ENCODE results near the gene IMMT.

IMMT gene

GRCh38 chr2:86140969-86141392 lies 54.3 kb downstream of the IMMT start:
- TF ChIP-seq, protein P1, sequence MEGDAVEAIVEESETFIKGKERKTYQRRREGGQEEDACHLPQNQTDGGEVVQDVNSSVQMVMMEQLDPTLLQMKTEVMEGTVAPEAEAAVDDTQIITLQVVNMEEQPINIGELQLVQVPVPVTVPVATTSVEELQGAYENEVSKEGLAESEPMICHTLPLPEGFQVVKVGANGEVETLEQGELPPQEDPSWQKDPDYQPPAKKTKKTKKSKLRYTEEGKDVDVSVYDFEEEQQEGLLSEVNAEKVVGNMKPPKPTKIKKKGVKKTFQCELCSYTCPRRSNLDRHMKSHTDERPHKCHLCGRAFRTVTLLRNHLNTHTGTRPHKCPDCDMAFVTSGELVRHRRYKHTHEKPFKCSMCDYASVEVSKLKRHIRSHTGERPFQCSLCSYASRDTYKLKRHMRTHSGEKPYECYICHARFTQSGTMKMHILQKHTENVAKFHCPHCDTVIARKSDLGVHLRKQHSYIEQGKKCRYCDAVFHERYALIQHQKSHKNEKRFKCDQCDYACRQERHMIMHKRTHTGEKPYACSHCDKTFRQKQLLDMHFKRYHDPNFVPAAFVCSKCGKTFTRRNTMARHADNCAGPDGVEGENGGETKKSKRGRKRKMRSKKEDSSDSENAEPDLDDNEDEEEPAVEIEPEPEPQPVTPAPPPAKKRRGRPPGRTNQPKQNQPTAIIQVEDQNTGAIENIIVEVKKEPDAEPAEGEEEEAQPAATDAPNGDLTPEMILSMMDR (IDR thresholded peaks at IDR 0.05; ENCODE audit: extremely low read depth, insufficient read depth, missing control alignments): no peak
- no peak for DNase-seq (ENCODE audit: low spot score)
- in situ Hi-C loops (cut with MboI; ENCODE audit: low pct_unique_long_range_greater_than_20kb, low sequenced_read_pairs, unreplicated experiment): no loop called here

DNA sequence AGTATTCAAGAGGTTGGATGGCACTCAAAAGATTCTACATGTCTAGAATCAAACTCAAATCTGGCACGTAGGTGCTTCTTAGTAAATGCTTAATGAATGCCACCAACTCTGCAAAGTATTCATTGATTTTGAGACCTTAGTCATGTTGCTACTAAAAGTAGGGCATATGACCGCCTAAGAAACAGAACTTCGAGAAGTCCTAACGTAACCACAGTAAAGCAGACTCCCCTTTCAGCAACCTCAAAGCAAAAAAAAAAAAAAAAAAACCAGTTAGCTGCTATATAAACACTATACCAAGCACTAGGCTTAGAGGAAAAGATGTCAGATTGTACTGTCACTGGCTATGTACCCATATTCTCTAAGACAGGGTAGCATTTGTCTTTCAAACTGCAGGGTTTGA lies 55.3 kb downstream of the IMMT start:
- in situ Hi-C loops (cut with MboI; ENCODE audit: low pct_unique_long_range_greater_than_20kb, low sequenced_read_pairs, unreplicated experiment): no loop called here
- DNase-seq (ENCODE audit: low spot score): no peak
- TF ChIP-seq, protein P1 (IDR thresholded peaks at IDR 0.05; ENCODE audit: extremely low read depth, insufficient read depth, missing control alignments): no peak

- no peak for DNase-seq (ENCODE audit: low spot score)
- in situ Hi-C loops (cut with MboI; ENCODE audit: low pct_unique_long_range_greater_than_20kb, low sequenced_read_pairs, unreplicated experiment): no loop called here
- TF ChIP-seq, protein P1 (IDR thresholded peaks at IDR 0.05; ENCODE audit: extremely low read depth, insufficient read depth, missing control alignments): no peak
Observed at GRCh38 chr2:86138736-86139625, 56.3 kb downstream of the IMMT start.

DNA sequence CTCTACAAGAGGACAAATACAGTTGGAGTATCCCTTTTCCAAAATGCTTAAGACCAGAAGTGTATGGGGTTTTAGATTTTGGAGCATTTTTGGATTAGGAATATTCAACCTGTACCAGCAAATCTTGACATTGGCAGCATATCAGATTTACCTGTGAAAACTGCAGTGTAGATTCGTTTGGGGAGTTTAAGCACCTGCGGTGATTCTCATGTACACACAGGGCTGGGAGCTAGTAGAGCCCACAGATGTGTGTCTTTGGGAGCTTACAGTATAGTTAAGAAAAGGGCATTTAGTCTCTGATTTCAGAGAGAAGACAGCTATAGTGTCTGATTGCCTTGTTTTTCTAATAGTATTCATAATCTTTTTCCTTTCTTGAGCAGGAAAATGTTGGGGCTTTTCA lies 59.1 kb downstream of the IMMT start:
- in situ Hi-C loops (cut with MboI; ENCODE audit: low pct_unique_long_range_greater_than_20kb, low sequenced_read_pairs, unreplicated experiment): no loop called here

GRCh38 chr2:86135653-86136052 lies 59.6 kb downstream of the IMMT start:
- in situ Hi-C loops (cut with MboI; ENCODE audit: low pct_unique_long_range_greater_than_20kb, low sequenced_read_pairs, unreplicated experiment): no loop called here
- TF ChIP-seq, protein P1 (IDR thresholded peaks at IDR 0.05; ENCODE audit: extremely low read depth, insufficient read depth, missing control alignments): no peak
- no peak for DNase-seq (ENCODE audit: low spot score)

More for the DNA sequence above, 59.1 kb downstream of the IMMT start:
- DNase-seq (ENCODE audit: low spot score): no peak
- TF ChIP-seq, protein P1 (IDR thresholded peaks at IDR 0.05; ENCODE audit: extremely low read depth, insufficient read depth, missing control alignments): no peak

DNA sequence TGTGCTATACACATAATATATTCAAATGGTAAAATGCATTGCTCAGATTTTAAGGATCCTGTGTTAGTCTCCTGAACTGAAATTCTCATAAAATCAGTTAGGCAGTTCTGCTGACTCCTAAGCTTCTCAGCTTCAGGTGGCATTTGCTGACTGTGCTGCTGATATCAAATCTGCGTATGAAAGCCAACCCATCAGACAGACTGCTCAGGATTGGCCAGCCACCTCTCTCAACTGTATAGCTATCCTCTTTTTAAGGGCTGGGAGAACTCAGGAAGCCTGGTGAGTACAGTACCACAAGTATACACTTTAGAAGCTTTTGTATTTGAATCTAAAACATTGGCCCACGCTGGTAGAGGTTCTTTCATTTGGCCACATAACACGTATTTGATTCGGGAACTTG lies 60.6 kb downstream of the IMMT start:
- DNase-seq (ENCODE audit: low spot score): no peak
- TF ChIP-seq, protein P1 (IDR thresholded peaks at IDR 0.05; ENCODE audit: extremely low read depth, insufficient read depth, missing control alignments): no peak
- in situ Hi-C loops (cut with MboI; ENCODE audit: low pct_unique_long_range_greater_than_20kb, low sequenced_read_pairs, unreplicated experiment): no loop called here

Data from GM13977 (cell line).